Measurements from ENCODE around the gene ACKR1. TPM values are rescaled to one million over a fixed set of nuclear protein-coding genes. Genes with fewer than 3 reads are reported as not detected.

The ACKR1 gene
- total RNA-seq, 4 donors from 2014 or later = 31.1 to 315 (median 128) TPM

GRCh38 chr1:159211331-159212136 lies 6.9 kb downstream of the ACKR1 start:
- Histone ChIP-seq H3K27me3 (peaks cover 0 to 70% (median 2%) of the 10 kb centered on the region in 4 donors), H3K27ac (replicated peaks in 1 of 4) (no peak overlapping the region), H3K4me1 (peaks cover 0 to 5% (median 0%) of the 10 kb centered on the region in 4 donors), H3K4me3 (no peak overlapping the region), H3K9me3 (no peaks in the 10 kb centered on the region), H3K36me3 (no peaks in the 10 kb centered on the region)
- DNase-seq (ENCODE audit: extremely low spot score) = no peak
- 36% methylated on average over 10 of the region's 11 CpGs for WGBS
- intact Hi-C loops (cut with DNase I) = no loop called here
- TF ChIP-seq POLR2AphosphoS5 (IDR thresholded peaks at IDR 0.05) = no peak
- TF ChIP-seq, protein P1, sequence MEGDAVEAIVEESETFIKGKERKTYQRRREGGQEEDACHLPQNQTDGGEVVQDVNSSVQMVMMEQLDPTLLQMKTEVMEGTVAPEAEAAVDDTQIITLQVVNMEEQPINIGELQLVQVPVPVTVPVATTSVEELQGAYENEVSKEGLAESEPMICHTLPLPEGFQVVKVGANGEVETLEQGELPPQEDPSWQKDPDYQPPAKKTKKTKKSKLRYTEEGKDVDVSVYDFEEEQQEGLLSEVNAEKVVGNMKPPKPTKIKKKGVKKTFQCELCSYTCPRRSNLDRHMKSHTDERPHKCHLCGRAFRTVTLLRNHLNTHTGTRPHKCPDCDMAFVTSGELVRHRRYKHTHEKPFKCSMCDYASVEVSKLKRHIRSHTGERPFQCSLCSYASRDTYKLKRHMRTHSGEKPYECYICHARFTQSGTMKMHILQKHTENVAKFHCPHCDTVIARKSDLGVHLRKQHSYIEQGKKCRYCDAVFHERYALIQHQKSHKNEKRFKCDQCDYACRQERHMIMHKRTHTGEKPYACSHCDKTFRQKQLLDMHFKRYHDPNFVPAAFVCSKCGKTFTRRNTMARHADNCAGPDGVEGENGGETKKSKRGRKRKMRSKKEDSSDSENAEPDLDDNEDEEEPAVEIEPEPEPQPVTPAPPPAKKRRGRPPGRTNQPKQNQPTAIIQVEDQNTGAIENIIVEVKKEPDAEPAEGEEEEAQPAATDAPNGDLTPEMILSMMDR (IDR thresholded peaks at IDR 0.05) = peak; percentile 64 to 75 (median 70)

- intact Hi-C loops (cut with DNase I) = no loop called here
Observed at GRCh38 chr1:159212596-159212995, 7.9 kb downstream of the ACKR1 start.

DNA sequence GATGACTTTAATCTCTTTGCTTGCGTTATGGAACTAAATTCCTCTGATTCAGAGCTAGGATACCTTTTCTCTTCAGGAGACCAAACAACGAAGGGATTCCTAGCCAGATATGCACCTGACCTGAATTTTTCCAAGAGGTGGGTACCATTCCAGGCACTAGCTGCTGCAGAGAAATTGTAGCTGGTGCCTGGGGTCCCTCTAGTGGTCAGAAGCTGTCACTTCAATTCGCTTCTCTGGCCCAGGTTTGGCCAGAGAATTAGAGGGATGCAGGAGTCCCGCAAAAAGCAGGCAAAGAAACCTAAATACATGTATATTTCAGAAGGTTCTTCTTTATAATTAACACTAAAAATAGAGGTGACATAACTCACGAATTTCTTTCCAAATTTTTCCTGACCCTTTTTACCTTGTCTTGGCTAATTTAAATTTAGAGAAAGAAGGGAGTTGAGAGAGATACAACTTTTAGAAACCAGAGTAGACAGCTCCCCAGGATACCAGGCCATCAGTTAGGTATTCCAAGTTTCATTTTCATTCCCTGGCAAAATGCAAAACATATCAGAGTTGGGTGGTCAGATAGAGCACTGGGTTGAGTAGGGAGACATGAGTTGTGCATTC lies 9.6 kb downstream of the ACKR1 start:
- no peak for TF ChIP-seq EP300 (IDR thresholded peaks at IDR 0.05)
- TF ChIP-seq, protein P1 (IDR thresholded peaks at IDR 0.05) = peak; percentile 77 to 90 (median 79)
- TF ChIP-seq POLR2A (IDR thresholded peaks at IDR 0.05; ENCODE audit: low read depth) = no peak
- TF ChIP-seq POLR2AphosphoS5 (IDR thresholded peaks at IDR 0.05) = no peak
- WGBS = 2% methylated on average over 5 of the region's 5 CpGs
- Histone ChIP-seq H3K27me3 (peaks cover 0 to 56% (median 2%) of the 10 kb centered on the region in 4 donors), H3K4me1 (no peaks in the 10 kb centered on the region), H3K9me3 (no peaks in the 10 kb centered on the region), H3K36me3 (no peaks in the 10 kb centered on the region), H3K4me3 (no peak overlapping the region), H3K27ac (replicated peaks in 1 of 4) (no peak overlapping the region)
- intact Hi-C loops (cut with DNase I) = loop anchor here (2.0 kb wide), 1 partner anchor 53 kb away; no protein-coding TSS in a partner anchor
- peak; percentile 89 for DNase-seq (ENCODE audit: extremely low spot score)

More at GRCh38 chr1:159212596-159212995, 7.9 kb downstream of the ACKR1 start:
- Histone ChIP-seq H3K36me3 (no peaks in the 10 kb centered on the region), H3K27ac (replicated peaks in 1 of 4) (no peak overlapping the region), H3K4me3 (no peak overlapping the region), H3K9me3 (no peaks in the 10 kb centered on the region), H3K27me3 (peaks cover 0 to 61% (median 2%) of the 10 kb centered on the region in 4 donors), H3K4me1 (peaks cover 0 to 5% (median 0%) of the 10 kb centered on the region in 4 donors)
- DNase-seq (ENCODE audit: extremely low spot score) = peak; percentile 50
- WGBS = 69% methylated on average over 3 of the region's 4 CpGs
- TF ChIP-seq, protein P1 (IDR thresholded peaks at IDR 0.05) = no peak
- no peak for TF ChIP-seq POLR2A (IDR thresholded peaks at IDR 0.05; ENCODE audit: low read depth)
- TF ChIP-seq POLR2AphosphoS5 (IDR thresholded peaks at IDR 0.05) = no peak
- TF ChIP-seq EP300 (IDR thresholded peaks at IDR 0.05) = no peak

DNA sequence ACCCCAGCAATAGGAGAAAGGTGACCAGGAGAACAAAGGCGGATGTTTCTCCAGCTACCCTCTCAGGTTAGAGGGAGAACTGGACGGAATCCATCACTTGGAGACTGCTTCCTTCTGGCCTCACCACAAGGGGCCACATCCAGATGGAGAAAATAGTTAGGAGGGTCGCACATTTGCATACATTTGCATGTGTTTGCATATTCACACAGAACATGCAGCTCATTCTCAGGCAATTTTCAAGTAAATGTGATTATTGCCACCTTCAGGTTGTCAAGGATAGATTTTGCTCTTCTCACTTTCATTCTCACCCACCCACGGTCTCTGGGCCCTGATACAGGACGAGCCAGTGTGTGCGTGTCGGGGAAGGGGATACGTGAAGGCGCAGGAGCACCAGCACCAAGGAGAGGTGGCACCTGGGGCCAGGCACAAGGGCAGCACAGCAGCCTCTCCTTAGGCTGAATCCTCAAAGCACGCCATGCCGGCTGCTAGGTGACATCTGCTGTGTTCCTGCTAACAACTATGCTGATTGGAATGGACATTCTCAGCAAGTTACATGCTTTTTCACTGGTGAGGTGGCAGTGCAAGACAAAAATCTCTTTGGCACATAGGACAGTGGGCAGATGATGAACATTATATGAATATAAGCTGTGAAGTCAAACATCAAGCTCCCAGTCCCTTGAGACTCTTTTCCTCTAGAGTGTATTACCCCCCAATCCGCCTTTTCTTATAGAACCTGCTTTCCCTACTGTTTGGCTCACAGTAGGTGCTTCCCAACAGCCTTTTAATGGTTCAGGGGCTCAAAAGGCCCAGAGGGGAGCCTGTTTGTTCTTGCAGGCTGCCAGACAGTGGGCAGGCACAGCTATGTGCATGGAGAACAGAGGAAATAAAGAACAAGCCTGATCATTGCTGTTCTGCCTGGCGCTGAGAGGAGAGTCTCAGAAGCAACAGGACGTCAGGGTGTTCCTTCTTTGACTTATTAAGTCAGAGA lies 14.3 kb downstream of the ACKR1 start:
- intact Hi-C loops (cut with DNase I) = no loop called here
- 50% methylated on average over 14 of the region's 14 CpGs for WGBS
- H3K4me3 ChIP-seq = no peak overlapping the region
- no peaks in the 10 kb centered on the region for H3K4me1 ChIP-seq
- H3K27me3 ChIP-seq = peaks cover 0 to 41% (median 0%) of the 10 kb centered on the region in 4 donors
- TF ChIP-seq, protein P1 (IDR thresholded peaks at IDR 0.05) = no peak
- TF ChIP-seq POLR2A (IDR thresholded peaks at IDR 0.05; ENCODE audit: low read depth) (no peak), EP300 (IDR thresholded peaks at IDR 0.05) (no peak), POLR2AphosphoS5 (IDR thresholded peaks at IDR 0.05) (no peak)
- peak; percentile 82 for DNase-seq (ENCODE audit: extremely low spot score)
- no peak overlapping the region for H3K27ac ChIP-seq (replicated peaks in 1 of 4)
- no peaks in the 10 kb centered on the region for H3K9me3 ChIP-seq
- no peaks in the 10 kb centered on the region for H3K36me3 ChIP-seq
